Hepatic stellate cell (primary cell): ENCODE results near the gene SLC6A12.

ENCODE experiments used
- DNase-seq: peaks from one replicate; pipeline ENCODE4 v3.0.0; 2011; ENCODE audit warnings: low spot score

SLC6A12 gene

GRCh38 chr12:215116-215515, 1.2 kb upstream of the SLC6A12 start:
- no peak for DNase-seq

- no peak for DNase-seq
Measured at GRCh38 chr12:213527-213932, 427 bp downstream of the SLC6A12 start.

- DNase-seq = no peak
Measured at GRCh38 chr12:212715-213526, 1.0 kb downstream of the SLC6A12 start.

- DNase-seq = no peak
Measured at GRCh38 chr12:212415-212714, 1.6 kb downstream of the SLC6A12 start.

- DNase-seq = no peak
Measured at GRCh38 chr12:211639-212414, 2.1 kb downstream of the SLC6A12 start.

- no peak for DNase-seq
Measured at GRCh38 chr12:211142-211465, 2.9 kb downstream of the SLC6A12 start.

GRCh38 chr12:210277-211141, 3.4 kb downstream of the SLC6A12 start:
- no peak for DNase-seq

- DNase-seq = no peak
Measured at GRCh38 chr12:209851-210250, 4.1 kb downstream of the SLC6A12 start.

- DNase-seq = no peak
Measured at GRCh38 chr12:209246-209645, 4.7 kb downstream of the SLC6A12 start.

GRCh38 chr12:208813-209212, 5.1 kb downstream of the SLC6A12 start:
- DNase-seq = no peak

- DNase-seq = no peak
Measured at GRCh38 chr12:207804-208203, 6.2 kb downstream of the SLC6A12 start.

GRCh38 chr12:206746-207440, 7.1 kb downstream of the SLC6A12 start:
- DNase-seq = no peak

- DNase-seq = no peak
Measured at GRCh38 chr12:205026-205425, 8.9 kb downstream of the SLC6A12 start.

GRCh38 chr12:204261-204678, 9.7 kb downstream of the SLC6A12 start:
- DNase-seq = no peak

- DNase-seq = no peak
Measured at GRCh38 chr12:203462-204260, 10.3 kb downstream of the SLC6A12 start.

- no peak for DNase-seq
Measured at GRCh38 chr12:203074-203461, 10.9 kb downstream of the SLC6A12 start.

- DNase-seq = no peak
Measured at GRCh38 chr12:202081-202731, 11.8 kb downstream of the SLC6A12 start.

GRCh38 chr12:201361-201760, 12.6 kb downstream of the SLC6A12 start:
- DNase-seq = no peak

- DNase-seq = no peak
Measured at GRCh38 chr12:198705-199104, 15.3 kb downstream of the SLC6A12 start.

- no peak for DNase-seq
Measured at GRCh38 chr12:197911-198695, 15.9 kb downstream of the SLC6A12 start.
